Measurements from ENCODE around the gene THPO. TPM values are rescaled to one million over a fixed set of nuclear protein-coding genes. Genes with fewer than 3 reads are reported as not detected.

THPO gene
- total and polyA plus RNA-seq, 4 donors, result 3.9 to 14.4 (median 8.9) TPM

GRCh38 chr3:184391266-184391665 is 13.3 kb upstream of the THPO start:
- H3K27ac ChIP-seq (ENCODE audit: low read depth in 1 of 2, low read length in 2 of 2), result no peak overlapping the region
- H3K36me3 ChIP-seq (ENCODE audit: control insufficient read depth in 4 of 4, insufficient read depth in 3 of 4, low read depth in 1 of 4, low read length in 3 of 4), result peaks cover 8 to 35% (median 20%) of the 10 kb centered on the region in 4 donors
- TF ChIP-seq FOXA2 (IDR thresholded peaks at IDR 0.05) (no peak), SP1 (IDR thresholded peaks at IDR 0.05) (no peak), JUND (IDR thresholded peaks at IDR 0.05) (no peak), EGR1 (IDR thresholded peaks at IDR 0.05; ENCODE audit: low read depth in 2 of 2) (no peak), RAD21 (IDR thresholded peaks at IDR 0.05) (no peak), ATF3 (IDR thresholded peaks at IDR 0.05) (no peak), CTCF (IDR thresholded peaks at IDR 0.05; ENCODE audit: low read depth, low read length, missing input control) (no peak), TAF1 (conservative IDR thresholded peaks at IDR 0.05) (no peak), HNF4A (conservative IDR thresholded peaks at IDR 0.05) (no peak)

GRCh38 chr3:184389935-184390528 is 12.0 kb upstream of the THPO start:
- 91% methylated on average over 4 of the region's 5 CpGs for WGBS
- Histone ChIP-seq H3K9me3 (ENCODE audit: control insufficient read depth in 4 of 4, low read length in 3 of 4) (no peaks in the 10 kb centered on the region), H3K27ac (ENCODE audit: low read depth in 1 of 2, low read length in 2 of 2) (no peak overlapping the region), H3K4me1 (ENCODE audit: control insufficient read depth in 4 of 4, insufficient read depth in 4 of 4, low read length in 3 of 4) (no peaks in the 10 kb centered on the region), H3K27me3 (ENCODE audit: control insufficient read depth in 4 of 4, insufficient read depth in 4 of 4, low read length in 3 of 4) (no peaks in the 10 kb centered on the region), H3K36me3 (ENCODE audit: control insufficient read depth in 4 of 4, insufficient read depth in 3 of 4, low read depth in 1 of 4, low read length in 3 of 4) (peaks cover 9 to 43% (median 23%) of the 10 kb centered on the region in 4 donors), H3K4me3 (ENCODE audit: low read depth in 1 of 3, low read length in 3 of 3) (no peak overlapping the region), H3K9ac (ENCODE audit: low read depth in 1 of 2, low read length in 2 of 2) (no peak overlapping the region)
- no peak for TF ChIP-seq JUND (IDR thresholded peaks at IDR 0.05)
- TF ChIP-seq SP1 (IDR thresholded peaks at IDR 0.05), result no peak
- no peak for TF ChIP-seq MAX (IDR thresholded peaks at IDR 0.05)
- no peak for TF ChIP-seq HNF4G (IDR thresholded peaks at IDR 0.05)
- no peak for TF ChIP-seq NR2F2 (IDR thresholded peaks at IDR 0.05)
- TF ChIP-seq RAD21 (IDR thresholded peaks at IDR 0.05), result no peak
- no peak for TF ChIP-seq ATF3 (IDR thresholded peaks at IDR 0.05)
- TF ChIP-seq REST (IDR thresholded peaks at IDR 0.05), result no peak
- TF ChIP-seq GABPA (IDR thresholded peaks at IDR 0.05 in 1 of 2, conservative IDR thresholded peaks at IDR 0.05 in 1 of 2), result no peak
- TF ChIP-seq YY1 (IDR thresholded peaks at IDR 0.05), result no peak
- TF ChIP-seq EGR1 (IDR thresholded peaks at IDR 0.05; ENCODE audit: low read depth in 2 of 2), result no peak
- TF ChIP-seq FOXA2 (IDR thresholded peaks at IDR 0.05), result no peak
- no peak for TF ChIP-seq FOXA1 (IDR thresholded peaks at IDR 0.05)
- no peak for TF ChIP-seq ZBTB33 (IDR thresholded peaks at IDR 0.05)
- TF ChIP-seq RXRA (IDR thresholded peaks at IDR 0.05), result no peak
- TF ChIP-seq HNF4A (conservative IDR thresholded peaks at IDR 0.05), result no peak
- no peak for TF ChIP-seq CTCF (IDR thresholded peaks at IDR 0.05; ENCODE audit: low read depth, low read length, missing input control)
- no peak for DNase-seq (ENCODE audit: low spot score)

More at GRCh38 chr3:184391266-184391665, 13.3 kb upstream of the THPO start:
- Histone ChIP-seq H3K9ac (ENCODE audit: low read depth in 1 of 2, low read length in 2 of 2) (no peak overlapping the region), H3K9me3 (ENCODE audit: control insufficient read depth in 4 of 4, low read length in 3 of 4) (no peaks in the 10 kb centered on the region), H3K4me3 (ENCODE audit: low read depth in 1 of 3, low read length in 3 of 3) (no peak overlapping the region), H3K27me3 (ENCODE audit: control insufficient read depth in 4 of 4, insufficient read depth in 4 of 4, low read length in 3 of 4) (no peaks in the 10 kb centered on the region), H3K4me1 (ENCODE audit: control insufficient read depth in 4 of 4, insufficient read depth in 4 of 4, low read length in 3 of 4) (no peaks in the 10 kb centered on the region)
- DNase-seq (ENCODE audit: low spot score), result no peak
- 87% methylated on average over 3 of the region's 3 CpGs for WGBS

All from liver (tissue), 9 donors.